CD4-positive, alpha-beta T cell treated with Interleukin-2 at 100 ng/mL for 4 hours (primary cell): Measurements from ENCODE around the gene SULT6B1.

Experiments used
- DNase-seq: peaks from one replicate; pipeline ENCODE4 v3.0.0-alpha.2; 2020; ENCODE audit warnings: low spot score

The SULT6B1 gene

GRCh38 chr2:37148325-37148724 is 40.1 kb downstream of the SULT6B1 start:
- no peak for DNase-seq

- no peak for DNase-seq
Measured at GRCh38 chr2:37146062-37146461, 42.4 kb downstream of the SULT6B1 start.

GRCh38 chr2:37143974-37144373 is 44.5 kb downstream of the SULT6B1 start:
- no peak for DNase-seq

- DNase-seq: no peak
Measured at GRCh38 chr2:37142546-37142945, 45.9 kb downstream of the SULT6B1 start.

- no peak for DNase-seq
Measured at GRCh38 chr2:37132914-37133313, 55.6 kb downstream of the SULT6B1 start.

- DNase-seq: no peak
Measured at GRCh38 chr2:37125416-37125815, 63.1 kb downstream of the SULT6B1 start.

GRCh38 chr2:37119157-37119556 is 69.3 kb downstream of the SULT6B1 start:
- no peak for DNase-seq
